GM18517 (cell line): Measurements from ENCODE around the gene PREX1.

Experiments
- ATAC-seq: cut with Tn5 transposase; IDR thresholded peaks from one replicate; pipeline ENCODE4 v1.9.1; 2021; ENCODE audit warnings: mild to moderate bottlenecking, moderate library complexity; ENCODE audit not compliant: unreplicated experiment

Gene PREX1

DNA sequence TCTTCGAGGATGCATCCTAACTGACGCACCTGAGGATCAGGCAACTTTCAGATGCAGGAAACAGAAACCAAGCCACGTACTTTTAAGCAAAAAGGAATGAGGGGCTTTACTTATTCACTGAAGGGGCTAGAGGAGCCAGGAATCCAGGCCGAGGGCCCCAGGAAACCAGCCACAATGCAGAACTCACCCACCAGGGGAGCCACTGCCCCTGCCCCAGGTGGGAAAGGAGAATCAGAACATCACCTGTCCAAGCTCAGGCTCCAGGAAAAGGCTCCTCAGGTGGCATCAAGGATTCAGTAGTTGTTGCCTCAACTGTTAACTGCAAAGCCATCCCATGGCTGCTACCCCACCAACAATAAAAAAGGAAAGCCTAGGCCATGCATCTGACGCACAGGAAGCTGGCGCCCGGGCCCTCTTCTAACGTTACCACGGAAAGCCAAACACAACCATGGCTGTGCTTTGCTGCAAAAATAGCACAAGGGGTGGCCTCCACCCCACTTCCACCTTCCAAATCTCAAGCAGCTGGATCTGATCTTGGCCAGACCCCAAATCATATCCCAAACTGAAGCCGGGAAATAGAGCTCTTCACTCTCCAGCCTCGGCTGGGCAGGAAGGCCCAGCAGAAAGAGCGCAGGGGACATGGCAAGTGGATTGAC lies 121.0 kb downstream of the PREX1 start:
- ATAC-seq = no peak

DNA sequence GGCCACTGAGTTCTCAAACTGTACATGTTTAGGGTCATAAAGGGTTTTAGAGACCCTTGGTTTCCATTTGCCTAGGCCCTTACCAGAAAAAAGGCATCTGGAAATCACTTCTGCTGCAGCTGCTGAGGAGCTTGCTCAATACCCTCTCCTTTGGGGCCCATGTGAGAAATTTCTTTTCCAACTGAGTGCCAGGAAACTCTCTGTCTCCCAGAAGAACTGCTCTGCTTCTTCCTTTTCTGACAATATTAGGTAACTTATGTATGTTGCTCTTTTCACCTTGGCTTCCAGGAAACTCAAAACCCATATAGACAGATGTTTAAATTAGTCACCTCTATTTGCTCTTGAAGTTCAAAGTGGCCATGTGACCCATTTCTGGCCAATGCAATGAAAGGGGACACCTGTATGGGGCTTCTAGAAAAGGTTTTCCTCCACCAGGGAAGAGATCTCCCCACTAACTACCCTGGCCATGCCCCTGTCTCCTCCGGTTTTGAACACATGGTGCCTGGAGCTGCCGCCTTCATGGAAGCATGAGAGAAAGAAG lies 121.6 kb downstream of the PREX1 start:
- ATAC-seq = no peak

DNA sequence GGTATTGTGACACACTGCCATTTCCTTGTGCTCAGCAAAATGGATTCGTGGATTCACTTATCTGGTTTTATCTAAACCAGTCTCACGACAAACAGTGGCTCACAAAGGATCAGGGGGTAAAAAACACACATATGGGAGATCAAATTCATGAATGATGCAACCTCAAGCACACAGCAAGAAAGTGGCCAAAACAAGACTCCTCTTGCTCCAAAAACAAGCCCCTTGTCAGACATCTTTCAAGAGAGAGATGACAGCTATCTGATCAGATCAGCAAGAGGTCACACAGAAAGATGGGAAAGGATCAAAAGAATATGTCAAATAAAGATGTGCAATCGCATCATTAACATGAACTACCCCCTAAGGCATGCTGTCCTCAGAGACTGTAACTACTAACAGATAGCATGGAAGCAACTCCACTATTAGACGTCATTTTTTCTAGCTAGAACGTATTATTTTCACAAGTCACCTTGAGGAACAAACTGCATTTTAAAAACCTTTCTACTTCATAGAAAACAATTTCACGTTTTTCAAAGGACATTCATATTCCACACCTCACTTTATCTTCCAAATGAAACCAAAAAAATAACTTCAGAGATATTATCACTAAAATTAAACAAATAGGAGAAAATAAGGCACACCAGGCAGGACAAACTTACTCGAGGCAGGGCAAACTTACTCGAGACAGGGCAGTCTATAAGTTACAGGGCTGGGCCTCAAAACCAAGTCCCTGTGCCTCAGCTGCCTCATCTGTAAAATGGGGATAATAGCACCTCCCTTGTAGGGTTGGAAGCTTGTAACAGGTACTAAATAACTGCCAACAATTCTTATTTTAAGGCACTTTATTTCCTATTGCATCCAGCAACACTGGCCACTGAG lies 122.3 kb downstream of the PREX1 start:
- ATAC-seq = no peak

DNA sequence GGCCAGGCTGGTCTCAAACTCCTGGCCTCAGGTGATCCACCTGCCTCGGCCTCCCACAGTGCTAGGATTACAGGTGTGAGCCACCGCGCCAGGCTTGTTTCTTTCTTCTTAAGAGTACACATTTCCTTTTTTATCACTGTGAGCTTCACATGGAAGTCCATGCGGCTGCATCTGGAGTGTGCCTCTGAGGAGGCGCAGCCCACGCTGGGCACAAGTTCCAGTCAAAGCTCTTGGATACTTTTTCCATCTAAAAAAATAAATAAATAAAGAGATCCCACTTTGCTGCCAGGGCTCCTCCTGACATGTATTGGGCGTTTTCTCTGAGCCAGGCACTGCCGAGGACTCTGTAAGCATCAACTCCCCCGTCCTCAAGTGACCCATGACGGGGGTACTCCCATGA lies 123.0 kb downstream of the PREX1 start:
- no peak for ATAC-seq

DNA sequence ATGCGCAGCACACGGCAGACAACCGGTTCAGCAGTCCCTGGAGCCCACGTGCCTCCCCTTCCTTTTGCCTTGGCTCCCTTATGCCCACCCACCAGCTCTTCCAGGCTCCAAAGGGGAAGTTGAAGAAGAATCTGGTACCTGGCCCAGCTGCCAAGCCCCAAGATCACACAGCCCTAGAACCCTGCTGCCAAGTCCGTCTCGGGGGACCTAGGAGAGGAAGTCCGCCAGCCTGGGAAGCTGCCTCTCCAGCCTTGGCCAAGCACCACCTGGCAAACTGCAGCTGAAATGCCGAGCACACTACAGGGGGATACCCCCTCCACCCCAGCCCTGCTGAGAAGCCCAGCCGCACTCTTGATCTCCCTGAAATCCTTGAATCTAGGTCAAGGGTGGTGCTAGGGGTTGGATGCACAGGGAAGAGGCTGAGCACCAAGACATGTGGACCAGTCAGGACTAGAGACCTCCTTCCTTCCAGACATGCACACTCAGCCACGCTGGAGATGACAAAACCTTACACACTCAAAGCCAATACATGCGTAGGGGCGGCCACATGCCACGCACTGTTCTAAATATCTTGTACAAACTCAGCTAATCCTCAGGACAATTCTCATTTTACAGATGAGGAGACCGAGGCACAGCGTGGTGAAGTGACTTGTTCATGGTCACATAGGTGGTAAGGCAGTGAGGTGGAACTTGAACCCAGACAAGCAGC lies 124.1 kb downstream of the PREX1 start:
- ATAC-seq = no peak

DNA sequence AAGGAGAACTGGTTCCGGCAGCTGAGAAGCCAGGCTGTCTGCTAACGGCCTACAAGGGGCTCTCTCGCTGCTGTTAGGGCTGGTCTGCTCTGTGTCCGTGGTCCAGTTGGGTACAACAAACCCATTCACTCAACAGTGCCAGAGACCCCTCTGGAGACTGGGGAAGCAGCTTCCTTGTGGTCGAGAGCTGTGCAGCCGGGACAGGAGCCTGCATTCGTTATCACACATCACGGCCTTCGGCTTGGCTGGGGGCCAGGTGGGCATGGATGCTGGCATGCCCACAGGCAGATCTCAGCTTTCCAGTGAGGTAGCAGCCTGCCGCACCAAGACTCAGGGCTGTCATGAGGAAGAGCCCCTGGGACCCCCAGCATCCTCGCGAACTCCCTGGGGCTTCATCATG lies 124.7 kb downstream of the PREX1 start:
- no peak for ATAC-seq

DNA sequence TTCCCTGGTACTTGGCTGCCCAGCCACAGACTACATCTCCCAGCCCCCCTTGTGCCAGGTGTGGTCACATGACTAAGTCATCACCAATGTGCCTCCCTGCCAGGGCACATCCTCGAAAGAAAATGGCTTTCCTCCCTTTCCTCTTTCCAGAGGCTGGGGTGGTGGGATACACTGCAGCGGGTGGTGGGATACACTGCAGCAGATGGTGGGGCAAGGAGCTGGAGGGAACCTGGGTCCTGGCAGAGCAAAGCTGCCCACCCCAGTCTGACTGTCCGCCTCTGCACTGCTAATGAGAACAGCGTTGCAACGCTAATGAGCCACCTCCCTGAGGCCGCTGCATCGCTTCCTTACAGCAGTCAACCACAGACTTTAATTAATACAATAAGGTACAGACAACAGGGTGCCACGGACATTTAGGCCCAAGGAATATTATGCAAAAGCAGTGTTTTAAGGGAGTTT lies 125.3 kb downstream of the PREX1 start:
- ATAC-seq = no peak

DNA sequence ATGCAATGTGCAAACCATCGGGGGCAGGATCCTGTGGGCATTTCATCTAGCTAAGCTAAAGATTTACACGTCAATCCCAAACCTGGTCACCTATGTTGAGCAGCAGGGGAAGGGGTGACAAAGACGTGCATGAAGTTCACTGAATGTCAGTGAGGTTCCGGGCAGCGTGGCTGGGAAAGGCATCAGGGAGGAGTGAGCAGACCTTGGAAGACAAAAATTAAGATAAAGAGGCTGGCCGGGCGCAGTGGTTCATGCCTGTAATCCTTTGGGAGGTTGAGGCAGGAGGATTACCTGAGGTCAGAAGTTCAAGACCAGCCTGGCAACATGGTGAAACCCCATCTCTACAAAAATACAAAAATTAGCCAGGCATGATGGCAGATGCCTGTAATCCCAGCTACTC lies 126.1 kb downstream of the PREX1 start:
- no peak for ATAC-seq

DNA sequence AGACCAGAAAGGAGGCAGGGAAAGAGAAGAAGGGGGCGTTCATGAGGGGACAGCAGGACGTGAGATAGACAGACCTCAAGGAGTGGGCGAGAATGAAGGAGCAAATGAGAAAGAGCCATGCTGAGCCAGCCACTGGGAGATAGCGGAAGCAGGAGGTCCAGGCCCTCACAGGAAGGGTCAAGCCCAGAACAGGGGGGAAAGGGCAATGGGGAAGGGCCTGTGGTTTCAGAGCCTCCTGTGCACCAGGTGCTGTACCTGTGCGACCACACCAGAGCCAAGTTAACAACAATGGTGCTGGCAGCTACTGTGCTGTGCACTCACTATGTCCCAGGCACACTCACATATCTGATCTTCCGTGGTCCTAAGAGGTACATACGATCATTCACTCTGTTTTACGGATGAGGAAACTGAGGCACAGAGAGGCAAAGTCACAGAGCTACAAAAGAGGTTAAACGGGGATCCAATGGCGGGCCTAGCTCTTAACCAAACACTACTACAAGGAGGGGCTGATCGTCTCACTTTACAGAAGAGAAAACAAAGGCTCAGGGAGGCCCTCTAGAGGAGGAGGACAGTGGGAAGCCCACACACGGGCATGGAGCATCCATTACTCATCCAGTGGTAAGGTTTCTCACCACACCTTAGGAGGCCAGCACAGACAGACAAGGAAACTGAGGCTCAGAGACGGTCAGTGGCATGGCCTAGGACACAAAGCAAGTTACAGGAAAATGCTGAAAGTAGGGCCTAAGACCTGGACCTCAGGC lies 129.1 kb downstream of the PREX1 start:
- no peak for ATAC-seq

DNA sequence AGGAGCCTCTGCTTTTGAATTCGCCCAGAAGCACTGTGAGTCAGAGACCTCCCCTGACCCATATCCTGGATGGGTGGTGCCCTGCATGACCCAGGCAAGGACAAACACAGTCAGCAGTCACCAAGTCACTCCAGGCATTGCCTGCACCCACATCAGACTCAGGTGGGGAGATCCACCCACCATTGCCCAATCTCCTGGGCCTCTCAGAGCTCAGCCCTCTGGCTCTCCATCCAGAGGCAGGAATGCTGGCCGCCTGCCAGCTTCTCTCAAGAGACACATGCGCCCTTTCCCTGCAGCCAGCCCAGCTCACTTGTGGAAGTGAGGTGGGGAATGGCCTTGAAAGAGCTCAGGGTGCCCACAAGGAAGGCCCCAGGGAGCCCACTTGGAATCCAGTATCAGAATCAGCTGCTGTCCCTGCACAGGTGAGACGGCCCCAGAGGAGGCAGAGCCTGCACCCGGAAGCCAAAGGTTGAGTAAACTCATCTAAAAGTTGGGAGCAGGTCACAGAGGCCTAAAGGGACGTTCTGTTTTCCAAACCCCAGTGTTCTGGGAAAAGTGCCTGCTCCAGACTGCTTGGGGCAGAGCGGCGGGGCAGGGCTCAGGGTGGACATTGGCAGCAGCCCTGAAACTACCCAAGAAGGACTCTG lies 129.8 kb downstream of the PREX1 start:
- ATAC-seq = no peak

DNA sequence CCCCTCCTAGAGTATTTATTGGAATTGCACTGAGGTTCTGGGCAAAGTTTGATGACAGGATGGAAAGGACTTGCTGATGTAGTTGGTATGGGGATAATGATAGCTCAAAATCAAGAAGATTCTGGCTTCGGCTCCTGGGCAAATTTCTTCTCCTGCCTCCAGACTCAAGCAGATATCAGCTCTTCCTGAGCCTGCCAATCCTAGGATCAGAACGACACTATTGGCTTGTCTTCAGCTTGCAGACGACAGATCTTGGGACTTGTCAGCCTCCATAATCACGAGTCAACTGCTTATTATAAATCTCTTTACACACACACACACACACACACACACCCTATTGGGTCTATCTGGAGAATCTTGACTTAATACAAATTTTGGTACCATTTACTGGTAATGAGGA lies 131.1 kb downstream of the PREX1 start:
- no peak for ATAC-seq

DNA sequence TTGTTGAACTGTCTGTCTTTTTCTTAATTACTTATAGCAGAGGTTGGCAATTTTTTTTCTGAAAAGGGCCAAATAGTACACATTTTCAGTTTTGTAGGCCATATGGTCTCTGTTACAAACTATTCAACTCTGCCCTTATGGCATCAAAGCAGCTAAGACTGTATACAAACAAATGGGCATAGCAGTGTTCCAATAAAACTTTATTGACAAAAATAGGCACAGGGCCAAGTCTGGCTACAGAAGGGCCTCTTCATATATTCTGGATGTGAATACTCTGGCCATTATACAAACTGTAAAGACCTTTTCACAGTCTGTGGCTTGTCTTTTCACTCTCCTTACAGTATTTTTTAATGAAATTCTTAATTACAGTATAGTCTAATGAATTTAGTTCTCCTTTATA lies 132.1 kb downstream of the PREX1 start:
- ATAC-seq = no peak

DNA sequence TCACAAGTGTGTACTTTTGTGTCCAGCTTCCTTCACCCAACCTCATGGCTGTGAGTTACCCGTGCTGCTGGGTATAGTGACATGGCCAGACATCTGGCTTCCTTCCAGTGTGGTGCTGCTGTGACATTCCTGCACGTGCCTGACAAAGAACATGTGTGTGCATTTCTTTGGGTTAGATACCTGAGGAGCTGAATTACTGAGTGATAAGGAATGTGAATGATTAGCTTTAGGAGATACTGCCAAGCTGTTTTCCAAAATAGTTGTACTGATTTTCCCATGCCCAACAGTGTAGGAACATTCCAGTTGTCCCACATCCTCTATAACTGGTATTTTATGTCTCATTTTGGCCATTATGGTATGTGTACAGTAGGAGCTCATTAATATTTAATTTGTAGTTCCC lies 132.5 kb downstream of the PREX1 start:
- ATAC-seq = no peak

DNA sequence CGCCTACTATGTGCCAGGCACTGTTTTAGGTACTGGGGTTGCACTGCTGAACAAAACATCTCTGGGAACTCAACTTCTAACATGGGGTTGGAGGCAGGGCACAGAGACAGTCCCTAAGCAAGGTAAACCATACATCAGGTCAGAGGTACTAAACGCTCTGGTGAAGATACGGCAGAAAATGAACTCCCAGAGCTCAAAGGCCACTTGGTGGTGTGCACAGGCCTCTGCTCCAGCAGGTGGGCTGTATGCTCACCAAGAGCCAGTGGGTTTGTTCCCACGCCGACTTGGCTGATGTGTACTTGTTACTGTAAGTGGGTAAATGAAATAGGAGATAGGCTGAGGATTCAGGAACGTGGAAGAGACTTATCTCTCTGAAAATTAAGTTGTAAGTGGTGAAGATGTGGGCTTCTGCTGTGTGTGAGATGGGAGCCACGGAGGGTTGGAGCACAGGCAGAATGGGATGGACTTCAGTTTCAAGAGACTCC lies 133.4 kb downstream of the PREX1 start:
- no peak for ATAC-seq

DNA sequence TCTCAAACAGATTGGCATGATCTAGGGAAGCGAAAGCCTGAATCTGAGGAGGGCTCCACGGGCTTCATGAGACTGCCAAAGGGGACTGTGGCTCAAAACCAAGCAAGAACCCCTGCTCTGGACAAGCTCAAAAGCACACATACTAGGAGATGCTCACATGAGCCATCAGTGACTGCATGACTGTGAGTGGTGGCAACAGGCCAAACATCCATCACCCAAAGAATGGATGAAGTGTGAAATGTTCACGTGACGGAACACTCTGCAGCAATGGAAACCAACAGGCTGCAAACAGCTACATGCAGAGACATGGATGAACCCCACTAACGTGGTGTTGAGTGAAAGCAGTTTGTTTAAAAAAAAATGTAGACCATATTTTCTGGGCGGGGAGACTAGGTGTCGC lies 136.3 kb downstream of the PREX1 start:
- ATAC-seq = no peak

DNA sequence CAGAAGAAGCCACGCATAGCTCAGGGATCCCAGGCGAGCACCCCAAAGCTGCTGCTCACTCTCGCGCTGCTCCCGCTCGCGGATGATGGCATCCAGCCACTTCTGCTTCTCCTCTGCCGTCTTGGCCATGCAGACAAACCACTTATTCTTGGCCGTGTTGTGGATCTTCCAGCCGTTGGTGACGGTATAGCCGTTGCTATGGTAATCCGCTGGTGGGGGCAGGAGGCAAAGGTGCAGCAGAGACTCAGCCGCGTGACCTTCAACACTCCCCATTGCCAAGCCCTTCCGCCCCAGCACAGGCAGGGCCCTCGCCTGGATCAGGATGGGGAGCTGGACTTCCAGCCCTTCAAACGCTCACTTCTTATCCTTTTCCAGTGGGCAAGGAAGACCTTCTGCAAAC lies 136.9 kb downstream of the PREX1 start:
- no peak for ATAC-seq

DNA sequence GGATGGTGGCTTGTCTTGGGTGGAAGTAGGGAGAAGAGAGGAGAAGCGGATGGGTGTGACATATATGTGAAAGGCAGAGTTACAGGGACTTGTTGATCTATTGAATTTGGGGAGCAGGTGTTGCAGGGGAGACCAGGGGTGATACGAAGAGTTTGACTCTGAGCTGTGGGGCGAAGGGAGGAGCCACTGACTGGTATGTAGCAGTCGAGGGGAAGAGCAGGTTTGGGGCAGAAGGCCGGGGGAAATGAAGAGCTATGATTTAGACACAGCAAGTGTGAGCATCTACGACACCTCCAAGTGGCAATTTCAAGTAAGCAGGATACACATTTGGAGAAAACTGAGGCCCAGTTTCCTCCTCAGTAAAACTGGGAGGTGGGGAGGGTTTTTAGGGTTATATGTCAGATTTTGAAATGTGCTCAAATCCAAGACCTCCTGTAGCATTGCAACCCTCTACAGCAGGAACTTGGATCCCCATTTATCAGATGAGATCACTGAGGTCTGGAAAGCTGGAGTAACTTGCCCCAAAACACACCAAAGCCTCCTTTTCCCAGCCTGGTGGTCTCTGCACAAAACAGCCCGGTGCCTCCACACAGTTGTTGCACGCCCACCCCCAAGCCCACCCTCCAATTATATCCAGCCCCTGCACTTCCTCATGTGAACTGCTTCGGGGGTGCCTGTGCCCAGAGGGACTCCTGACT lies 137.8 kb downstream of the PREX1 start:
- no peak for ATAC-seq

DNA sequence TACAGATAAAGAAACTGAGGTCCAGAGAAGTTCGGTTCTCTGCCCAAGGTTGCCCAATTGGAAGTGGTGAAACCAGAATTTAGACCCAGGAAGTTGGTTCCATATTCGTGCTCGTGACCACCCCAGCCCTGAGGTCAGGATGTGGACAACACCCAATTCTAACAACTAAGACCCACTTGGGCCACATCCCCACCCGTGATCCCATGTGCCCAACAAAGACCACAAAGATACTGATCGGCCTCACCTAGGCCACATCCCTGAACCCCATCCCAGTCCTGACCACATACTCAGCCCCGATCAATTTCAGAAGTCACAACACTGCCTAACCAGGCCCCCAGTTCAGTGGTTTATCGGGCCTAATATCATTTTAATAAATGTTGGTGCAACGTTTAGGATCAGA lies 138.4 kb downstream of the PREX1 start:
- ATAC-seq = no peak

DNA sequence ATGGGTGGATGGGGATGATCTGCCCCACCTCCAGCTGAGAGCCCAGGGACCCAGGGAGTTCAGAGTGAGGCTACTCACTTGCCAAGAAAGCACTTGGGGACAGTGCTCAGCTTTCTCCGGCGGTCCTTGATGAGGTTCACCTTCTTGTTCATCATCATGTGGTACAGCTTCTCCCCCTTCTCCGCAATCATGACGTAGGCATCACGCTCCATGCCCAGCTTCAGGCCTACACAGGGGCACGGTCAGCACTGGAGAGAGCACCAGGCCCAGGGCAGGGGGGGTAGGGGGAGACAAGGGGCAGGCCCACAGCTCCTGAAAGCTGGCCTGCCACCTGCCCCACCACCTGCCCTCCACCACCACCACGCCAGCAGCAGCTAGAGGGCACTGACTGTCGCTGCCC lies 139.2 kb downstream of the PREX1 start:
- ATAC-seq = no peak
